HEK293 (cell line): Measurements from ENCODE around the gene MYOZ3.

Experiments
- CTCF ChIA-PET: fragments of 350-600 bp; formaldehyde crosslinking; extraction: SDS; loops from one replicate; lab custom pipeline; 2021; ENCODE audit warnings: antibody characterized with exemption; lab: Yijun Ruan, JAX
- POLR2A ChIA-PET: fragments of 300-600 bp; formaldehyde crosslinking; extraction: SDS; loops from one replicate; lab custom pipeline; 2020; ENCODE audit warnings: antibody characterized with exemption, inconsistent platforms; lab: Yijun Ruan, JAX
- H3K27ac ChIP-seq: fragments of 200-500 bp; sonication (Bioruptor generic); 2 replicates; pipeline ENCODE4 v1.5.1; 2014; ENCODE audit warnings: low read depth, low read length, control low read depth, inconsistent platforms; ENCODE audit errors: extremely low read depth
- H3K36me3 ChIP-seq, 2 experiments: fragments of 200-500 bp in 1 of 2; sonication (Bioruptor generic) in 1 of 2; 1 replicate in 1 of 2; 2 replicates in 1 of 2; pipeline ENCODE4 v1.5.1; 2014 to 2017; ENCODE audit warnings: inconsistent platforms in 2 of 2, low read length in 2 of 2; ENCODE audit not compliant: control insufficient read depth in 2 of 2, insufficient read depth in 1 of 2
- H3K4me1 ChIP-seq: fragments of 200-500 bp; sonication (Bioruptor generic); 2 replicates; pipeline ENCODE4 v1.5.1; 2014; ENCODE audit warnings: mild to moderate bottlenecking, low read length, inconsistent platforms; ENCODE audit not compliant: control insufficient read depth, insufficient read depth
- H3K4me3 ChIP-seq: 2 replicates; pipeline ENCODE4 v1.5.1; 2011; ENCODE audit warnings: low read depth, mild to moderate bottlenecking, control low read depth, low read length, moderate library complexity
- H3K9me3 ChIP-seq: fragments of 200-500 bp; sonication (Bioruptor generic); 2 replicates; pipeline ENCODE4 v1.5.1; 2014; ENCODE audit warnings: low read depth, low read length, inconsistent platforms; ENCODE audit not compliant: control insufficient read depth, insufficient read depth
- CTCF ChIP-seq: fragments of 450-650 bp; formaldehyde crosslinking; IDR thresholded peaks from 2 replicates; pipeline ENCODE4 v1.5.1; 2016; ENCODE audit warnings: missing biosample characterization, missing genetic modification characterization
- GLIS1 ChIP-seq: fragments of 450-650 bp; formaldehyde crosslinking; IDR thresholded peaks from 2 replicates; pipeline ENCODE4 v1.5.1; 2016; ENCODE audit warnings: missing biosample characterization, missing genetic modification characterization
- INSM2 ChIP-seq: fragments of 450-650 bp; formaldehyde crosslinking; IDR thresholded peaks from 2 replicates; pipeline ENCODE4 v1.5.1; 2016; ENCODE audit warnings: missing biosample characterization, missing genetic modification characterization
- MEIS1 ChIP-seq: sonication (generic); formaldehyde crosslinking; IDR thresholded peaks from 2 replicates; pipeline ENCODE4 v1.8.1; 2022; ENCODE audit warnings: missing genetic modification reagents, mild to moderate bottlenecking, borderline replicate concordance
- SCRT1 ChIP-seq: fragments of 450-650 bp; formaldehyde crosslinking; IDR thresholded peaks from 2 replicates; pipeline ENCODE4 v1.5.1; 2016; ENCODE audit warnings: missing biosample characterization, missing genetic modification characterization, borderline replicate concordance
- SCRT2 ChIP-seq: fragments of 450-650 bp; formaldehyde crosslinking; IDR thresholded peaks from 2 replicates; pipeline ENCODE4 v1.5.1; 2016; ENCODE audit warnings: missing biosample characterization, missing genetic modification characterization
- ZBTB1 ChIP-seq: fragments of 450-650 bp; formaldehyde crosslinking; IDR thresholded peaks from 2 replicates; pipeline ENCODE4 v1.5.1; 2016; ENCODE audit warnings: missing biosample characterization, missing genetic modification characterization
- ZBTB10 ChIP-seq: fragments of 450-650 bp; formaldehyde crosslinking; IDR thresholded peaks from 2 replicates; pipeline ENCODE4 v1.5.1; 2016; ENCODE audit warnings: missing biosample characterization, missing genetic modification characterization
- ZBTB6 ChIP-seq: fragments of 450-650 bp; formaldehyde crosslinking; IDR thresholded peaks from 2 replicates; pipeline ENCODE4 v1.5.1; 2017; ENCODE audit warnings: missing biosample characterization, missing genetic modification characterization
- ZFP41 ChIP-seq: fragments of 450-650 bp; formaldehyde crosslinking; IDR thresholded peaks from 2 replicates; pipeline ENCODE4 v1.5.1; 2016; ENCODE audit warnings: missing biosample characterization, missing genetic modification characterization, borderline replicate concordance
- ZFP69B ChIP-seq: fragments of 450-650 bp; formaldehyde crosslinking; IDR thresholded peaks from 2 replicates; pipeline ENCODE4 v1.5.1; 2016; ENCODE audit warnings: missing biosample characterization, missing genetic modification characterization
- ZIC2 ChIP-seq: fragments of 450-650 bp; formaldehyde crosslinking; IDR thresholded peaks from 2 replicates; pipeline ENCODE4 v1.5.1; 2016; ENCODE audit warnings: missing biosample characterization, missing genetic modification characterization
- ZNF112 ChIP-seq: fragments of 450-650 bp; formaldehyde crosslinking; IDR thresholded peaks from 2 replicates; pipeline ENCODE4 v1.5.0; 2017; ENCODE audit warnings: missing biosample characterization, missing genetic modification characterization
- ZNF148 ChIP-seq: fragments of 450-650 bp; formaldehyde crosslinking; IDR thresholded peaks from 2 replicates; pipeline ENCODE4 v1.5.0; 2017; ENCODE audit warnings: missing biosample characterization, missing genetic modification characterization, borderline replicate concordance
- ZNF16 ChIP-seq: fragments of 450-650 bp; formaldehyde crosslinking; IDR thresholded peaks from 2 replicates; pipeline ENCODE4 v1.5.1; 2016; ENCODE audit warnings: low read depth, missing biosample characterization, missing genetic modification characterization
- ZNF175 ChIP-seq: fragments of 450-650 bp; formaldehyde crosslinking; IDR thresholded peaks from 2 replicates; pipeline ENCODE4 v1.5.1; 2016; ENCODE audit warnings: missing biosample characterization, missing genetic modification characterization
- ZNF404 ChIP-seq: fragments of 450-650 bp; formaldehyde crosslinking; IDR thresholded peaks from 2 replicates; pipeline ENCODE4 v1.5.1; 2017; ENCODE audit warnings: missing biosample characterization, missing genetic modification characterization
- ZNF449 ChIP-seq: fragments of 450-650 bp; formaldehyde crosslinking; IDR thresholded peaks from 2 replicates; pipeline ENCODE4 v1.5.1; 2017; ENCODE audit warnings: missing biosample characterization, mild to moderate bottlenecking, missing genetic modification characterization, moderate library complexity
- ZNF514 ChIP-seq: fragments of 450-650 bp; formaldehyde crosslinking; IDR thresholded peaks from 2 replicates; pipeline ENCODE4 v1.5.1; 2016; ENCODE audit warnings: missing biosample characterization, missing genetic modification characterization
- ZNF596 ChIP-seq: fragments of 450-650 bp; IDR thresholded peaks from 2 replicates; pipeline ENCODE4 v1.5.0; 2018; ENCODE audit warnings: missing biosample characterization, mild to moderate bottlenecking, missing genetic modification characterization, moderate library complexity
- ZNF830 ChIP-seq: fragments of 450-650 bp; IDR thresholded peaks from 2 replicates; pipeline ENCODE4 v1.5.0; 2018; ENCODE audit warnings: missing biosample characterization, missing genetic modification characterization, low read depth, mild to moderate bottlenecking, moderate library complexity
- ZXDB ChIP-seq: fragments of 450-650 bp; formaldehyde crosslinking; IDR thresholded peaks from 2 replicates; pipeline ENCODE4 v1.5.1; 2016; ENCODE audit warnings: missing biosample characterization, missing genetic modification characterization

Gene MYOZ3

GRCh38 chr5:150612905-150613670 lies 48.0 kb upstream of the MYOZ3 start (continued):
- no peak for TF ChIP-seq ZBTB1 (tag by site-specific recombination)
- TF ChIP-seq ZFP69B, result no peak
- no peak for TF ChIP-seq ZBTB6
- no peak for TF ChIP-seq ZNF449 (tag by site-specific recombination)
- no peak for TF ChIP-seq ZNF112 (tag by site-specific recombination)
- TF ChIP-seq ZFP41 (tag by site-specific recombination), result no peak
- TF ChIP-seq MEIS1 (CRISPR knock-in tag), result no peak
- TF ChIP-seq ZNF16, result peak; percentile 90
- TF ChIP-seq ZNF830 (tag by site-specific recombination), result no peak
- no peak for TF ChIP-seq ZNF404 (tag by site-specific recombination)
- TF ChIP-seq ZNF514 (tag by site-specific recombination), result no peak
- TF ChIP-seq ZNF175, result no peak
- TF ChIP-seq ZBTB10 (tag by site-specific recombination), result no peak
- TF ChIP-seq, all 188 proteins: peak for 3

- CTCF ChIA-PET, result interaction anchor here (0.5 to 1.5 kb wide), 14 partner anchors 9 to 399 kb away, joined by 3 to 6 read pairs (median 3); no protein-coding TSS in a partner anchor
- Histone ChIP-seq H3K4me3 (no peak overlapping the region), H3K4me1 (peaks cover 21% of the 10 kb centered on the region), H3K27ac (no peak overlapping the region), H3K9me3 (no peaks in the 10 kb centered on the region), H3K36me3 (no peaks in the 10 kb centered on the region)
- POLR2A ChIA-PET, result interaction anchor here (1.3 kb wide), 1 partner anchor 30 kb away, joined by 4 read pairs; no protein-coding TSS in a partner anchor
- TF ChIP-seq ZXDB, result 0 out of 2 replicates have a peak, but pooled peaks have one; percentile 19
- TF ChIP-seq CTCF, result peak; percentile 46; the same call in 1 of the 2 replicates
- TF ChIP-seq SCRT2 (tag by site-specific recombination), result peak; percentile 45
- TF ChIP-seq GLIS1, result peak; percentile 33; the same call in 1 of the 2 replicates
- TF ChIP-seq ZNF596 (tag by site-specific recombination), result no peak
- TF ChIP-seq INSM2 (tag by site-specific recombination), result no peak
- no peak for TF ChIP-seq ZNF148 (tag by site-specific recombination)
- TF ChIP-seq SCRT1 (tag by site-specific recombination), result peak; percentile 11; the same call in 1 of the 2 replicates
- TF ChIP-seq ZIC2 (tag by site-specific recombination), result peak; percentile 98
Observed at GRCh38 chr5:150613991-150614660, 46.9 kb upstream of the MYOZ3 start.
